HuH-7.5 (cell line): ENCODE results near the gene APBA3.
A peak's percentile ranks its signal among the peaks of the same experiment; 100 is the strongest.

Source experiments
- DNase-seq: peaks from one replicate; pipeline ENCODE4 v3.0.0; 2011; ENCODE audit warnings: low spot score

The APBA3 gene

GRCh38 chr19:3716147-3716668 is 45.3 kb downstream of the APBA3 start:
- DNase-seq, result no peak

GRCh38 chr19:3712663-3713611 is 48.6 kb downstream of the APBA3 start:
- no peak for DNase-seq

GRCh38 chr19:3710265-3710812 is 51.2 kb downstream of the APBA3 start:
- DNase-seq, result peak; percentile 86

- peak; percentile 83 for DNase-seq
Observed at GRCh38 chr19:3708207-3708931, 53.1 kb downstream of the APBA3 start, which contains the start of gene TJP3. Gene TJP3, plus strand, starts transcription at chr19:3708384. Its CDS starts 20,049 bp downstream, at chr19:3728433.

GRCh38 chr19:3707868-3708206 is 53.7 kb downstream of the APBA3 start:
- no peak for DNase-seq

GRCh38 chr19:3701200-3701599 is 60.3 kb downstream of the APBA3 start:
- DNase-seq, result no peak
